Osteoblast (primary cell): ENCODE measurements around the gene ITGA3. TPM values are rescaled to one million over a fixed set of nuclear protein-coding genes. Genes with fewer than 3 reads are reported as not detected.

Source experiments
- DNase-seq: peaks from one replicate; pipeline ENCODE4 v3.0.0; 2011; ENCODE audit warnings: low spot score, mixed read lengths; ENCODE audit not compliant: insufficient read length; ENCODE audit errors: missing footprints
- H2AFZ ChIP-seq: 2 replicates; pipeline ENCODE4 v1.6.0; 2011; ENCODE audit warnings: mild to moderate bottlenecking, low read length
- H3K27ac ChIP-seq: 2 replicates; pipeline ENCODE4 v1.5.1; 2011; ENCODE audit warnings: mild to moderate bottlenecking, low read depth, low read length, moderate library complexity
- H3K27me3 ChIP-seq: 2 replicates; pipeline ENCODE4 v1.6.0; 2012; ENCODE audit warnings: mild to moderate bottlenecking, control low read depth, inconsistent platforms, low read length, moderate library complexity; ENCODE audit not compliant: insufficient read depth
- H3K36me3 ChIP-seq: 2 replicates; pipeline ENCODE4 v1.5.1; 2011; ENCODE audit warnings: mild to moderate bottlenecking, low read length, control low read depth, moderate library complexity; ENCODE audit not compliant: insufficient read depth
- H3K4me1 ChIP-seq: 2 replicates; pipeline ENCODE4 v1.5.1; 2011; ENCODE audit warnings: mild to moderate bottlenecking, low read length, control low read depth, moderate library complexity; ENCODE audit not compliant: insufficient read depth
- H3K4me2 ChIP-seq: 2 replicates; pipeline ENCODE4 v1.6.0; 2011; ENCODE audit warnings: mild to moderate bottlenecking, low read length; ENCODE audit not compliant: insufficient read depth
- H3K4me3 ChIP-seq: fragments of 200-600 bp; sonication (generic); 3 replicates; pipeline ENCODE4 v1.5.1; 2012; ENCODE audit warnings: mild to moderate bottlenecking, low read length, inconsistent platforms; ENCODE audit not compliant: insufficient read depth
- H3K79me2 ChIP-seq: 2 replicates; pipeline ENCODE4 v1.6.0; 2012; ENCODE audit warnings: mild to moderate bottlenecking, low read length, control low read depth, inconsistent platforms; ENCODE audit not compliant: insufficient read depth
- H3K9me3 ChIP-seq: 2 replicates; pipeline ENCODE4 v1.5.1; 2011; ENCODE audit warnings: low read depth, low read length, control low read depth
- H4K20me1 ChIP-seq: 2 replicates; pipeline ENCODE4 v1.6.0; 2012; ENCODE audit warnings: mild to moderate bottlenecking, low read length, control low read depth; ENCODE audit not compliant: insufficient read depth
- total RNA-seq: library from RNA; depleted of rRNA; stranded (reverse); fragments of >200 nt; gene quantifications from 2 replicates; pipeline ENCODE4 v1.2.3, GENCODE V29; 2012
- TF ChIP-seq, protein P1 (sequence below): IDR thresholded peaks from 2 replicates; pipeline ENCODE4 v1.5.1; 2011; ENCODE audit warnings: mild to moderate bottlenecking, low read depth, low read length, moderate library complexity; ENCODE audit errors: extremely low read depth

The ITGA3 gene
- total RNA-seq, 1 donor, result 81.4 TPM

DNA sequence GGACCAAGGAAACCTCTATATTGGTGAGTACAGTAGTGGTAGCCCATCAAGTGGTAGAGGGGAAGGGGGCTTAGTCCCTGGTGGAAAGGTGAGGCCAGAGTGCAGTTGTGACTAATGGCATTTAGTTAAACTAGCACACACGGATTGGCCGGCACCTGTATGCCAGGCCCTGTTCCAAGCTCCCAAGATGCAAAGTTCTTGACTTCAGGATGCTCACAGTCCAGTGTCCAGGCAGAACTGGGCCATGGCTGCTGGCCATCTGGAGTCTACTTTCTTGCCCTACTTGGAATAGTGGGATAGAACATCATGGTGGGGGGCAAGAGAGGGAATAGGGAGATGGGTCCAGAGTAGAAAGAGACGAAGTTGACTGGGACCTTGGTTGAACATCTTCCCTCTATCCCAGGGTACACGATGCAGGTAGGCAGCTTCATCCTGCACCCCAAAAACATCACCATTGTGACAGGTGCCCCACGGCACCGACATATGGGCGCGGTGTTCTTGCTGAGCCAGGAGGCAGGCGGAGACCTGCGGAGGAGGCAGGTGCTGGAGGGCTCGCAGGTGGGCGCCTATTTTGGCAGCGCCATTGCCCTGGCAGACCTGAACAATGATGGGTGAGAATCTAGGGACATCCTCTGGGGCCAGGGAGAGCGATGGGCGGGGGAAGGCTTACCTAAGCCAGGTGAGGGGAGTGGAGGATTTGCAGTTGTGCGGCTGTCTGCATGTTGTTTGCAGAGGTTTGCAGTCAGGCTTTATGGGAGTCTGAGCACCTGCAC is 15.2 kb downstream of the ITGA3 start:
- Histone ChIP-seq H4K20me1 (peaks cover 7% of the 10 kb centered on the region), H3K79me2 (peaks cover 93% of the 10 kb centered on the region)

GRCh38 chr17:50071692-50072091 is 15.8 kb downstream of the ITGA3 start:
- Histone ChIP-seq H2AFZ (no peak overlapping the region), H3K79me2 (peaks cover 93% of the 10 kb centered on the region), H3K4me2 (no peak overlapping the region), H3K27ac (no peak overlapping the region), H3K27me3 (no peaks in the 10 kb centered on the region), H4K20me1 (peaks cover 7% of the 10 kb centered on the region), H3K9me3 (no peaks in the 10 kb centered on the region), H3K4me1 (peaks cover 1% of the 10 kb centered on the region), H3K4me3 (no peak overlapping the region), H3K36me3 (peaks cover 87% of the 10 kb centered on the region)
- DNase-seq, result peak; percentile 19
- TF ChIP-seq, protein P1, sequence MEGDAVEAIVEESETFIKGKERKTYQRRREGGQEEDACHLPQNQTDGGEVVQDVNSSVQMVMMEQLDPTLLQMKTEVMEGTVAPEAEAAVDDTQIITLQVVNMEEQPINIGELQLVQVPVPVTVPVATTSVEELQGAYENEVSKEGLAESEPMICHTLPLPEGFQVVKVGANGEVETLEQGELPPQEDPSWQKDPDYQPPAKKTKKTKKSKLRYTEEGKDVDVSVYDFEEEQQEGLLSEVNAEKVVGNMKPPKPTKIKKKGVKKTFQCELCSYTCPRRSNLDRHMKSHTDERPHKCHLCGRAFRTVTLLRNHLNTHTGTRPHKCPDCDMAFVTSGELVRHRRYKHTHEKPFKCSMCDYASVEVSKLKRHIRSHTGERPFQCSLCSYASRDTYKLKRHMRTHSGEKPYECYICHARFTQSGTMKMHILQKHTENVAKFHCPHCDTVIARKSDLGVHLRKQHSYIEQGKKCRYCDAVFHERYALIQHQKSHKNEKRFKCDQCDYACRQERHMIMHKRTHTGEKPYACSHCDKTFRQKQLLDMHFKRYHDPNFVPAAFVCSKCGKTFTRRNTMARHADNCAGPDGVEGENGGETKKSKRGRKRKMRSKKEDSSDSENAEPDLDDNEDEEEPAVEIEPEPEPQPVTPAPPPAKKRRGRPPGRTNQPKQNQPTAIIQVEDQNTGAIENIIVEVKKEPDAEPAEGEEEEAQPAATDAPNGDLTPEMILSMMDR, result no peak

More for the DNA sequence above, 15.2 kb downstream of the ITGA3 start:
- H3K4me3 ChIP-seq, result no peak overlapping the region
- DNase-seq, result no peak
- H3K4me2 ChIP-seq, result no peak overlapping the region
- H3K27ac ChIP-seq, result no peak overlapping the region
- H2AFZ ChIP-seq, result no peak overlapping the region
- TF ChIP-seq, protein P1, result no peak
- peaks cover 7% of the 10 kb centered on the region for H3K4me1 ChIP-seq
- no peaks in the 10 kb centered on the region for H3K9me3 ChIP-seq
- H3K36me3 ChIP-seq, result peaks cover 88% of the 10 kb centered on the region
- H3K27me3 ChIP-seq, result no peaks in the 10 kb centered on the region

DNA sequence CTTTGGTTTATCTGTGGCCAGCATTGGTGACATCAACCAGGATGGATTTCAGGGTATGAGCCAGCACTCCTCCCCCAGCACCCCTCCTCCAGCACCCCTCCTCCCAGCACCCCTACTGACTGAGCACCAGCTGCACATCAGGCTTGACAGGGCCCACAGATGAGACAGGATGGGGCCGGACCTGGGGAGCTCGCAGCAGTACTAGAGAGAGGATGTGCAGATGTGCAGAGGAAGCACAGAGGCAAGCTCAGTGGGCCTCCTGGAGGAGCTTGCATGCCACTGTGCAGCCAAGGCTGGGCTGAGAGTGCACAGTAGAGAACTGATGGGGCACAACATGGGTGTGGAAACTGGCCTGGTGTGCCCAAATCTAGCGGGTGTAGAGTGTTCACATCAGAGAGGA is 16.2 kb downstream of the ITGA3 start:
- Histone ChIP-seq H4K20me1 (peaks cover 8% of the 10 kb centered on the region), H3K4me1 (no peaks in the 10 kb centered on the region), H3K27me3 (no peaks in the 10 kb centered on the region), H3K4me3 (no peak overlapping the region), H3K36me3 (peaks cover 89% of the 10 kb centered on the region), H3K27ac (no peak overlapping the region), H3K9me3 (no peaks in the 10 kb centered on the region), H3K4me2 (no peak overlapping the region), H3K79me2 (peaks cover 93% of the 10 kb centered on the region), H2AFZ (no peak overlapping the region)
- TF ChIP-seq, protein P1, result no peak
- DNase-seq, result peak; percentile 22

DNA sequence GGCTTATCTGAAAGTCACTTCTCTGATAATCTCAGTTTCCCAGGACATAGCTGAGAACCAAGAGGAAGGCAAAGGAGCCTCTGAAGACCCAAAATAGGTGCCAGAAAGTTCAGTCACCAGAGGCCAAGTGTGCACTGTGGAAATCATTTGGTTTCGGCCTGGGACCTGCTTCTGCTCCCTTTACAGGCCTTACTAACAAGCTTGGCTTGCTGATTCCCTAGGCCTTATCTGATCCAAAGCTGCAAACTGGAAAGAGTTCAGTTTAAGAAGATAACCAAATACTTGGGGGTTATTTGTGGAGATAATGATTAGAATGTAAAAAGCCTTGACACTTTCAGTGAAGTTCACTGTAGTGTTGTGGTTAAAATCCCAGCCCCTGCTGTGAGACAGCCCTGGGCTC is 17.0 kb downstream of the ITGA3 start:
- H2AFZ ChIP-seq, result no peak overlapping the region
- no peaks in the 10 kb centered on the region for H3K27me3 ChIP-seq
- H3K79me2 ChIP-seq, result peaks cover 93% of the 10 kb centered on the region
- H3K4me1 ChIP-seq, result no peaks in the 10 kb centered on the region
- peaks cover 89% of the 10 kb centered on the region for H3K36me3 ChIP-seq
- H3K4me3 ChIP-seq, result no peak overlapping the region
- H4K20me1 ChIP-seq, result peaks cover 15% of the 10 kb centered on the region
- TF ChIP-seq, protein P1, result no peak
- no peak overlapping the region for H3K27ac ChIP-seq
- no peak overlapping the region for H3K4me2 ChIP-seq
- H3K9me3 ChIP-seq, result no peaks in the 10 kb centered on the region
- no peak for DNase-seq
